Stimulated activated CD8-positive, alpha-beta memory T cell treated with anti-CD3 and anti-CD28 coated beads, Interleukin-7, amount 100 ng/mL, for 24 hours (primary cell): ENCODE data around the gene GOLGA8T.
"Not testable (repeated sequence)": the region's sequence is repeated elsewhere in the genome, so short reads cannot be mapped to it uniquely, and the experiment has no call there.

Source experiments
- DNase-seq: peaks from one replicate; pipeline ENCODE4 v3.0.0-alpha.2; 2020; ENCODE audit warnings: low read depth

Gene GOLGA8T

DNA sequence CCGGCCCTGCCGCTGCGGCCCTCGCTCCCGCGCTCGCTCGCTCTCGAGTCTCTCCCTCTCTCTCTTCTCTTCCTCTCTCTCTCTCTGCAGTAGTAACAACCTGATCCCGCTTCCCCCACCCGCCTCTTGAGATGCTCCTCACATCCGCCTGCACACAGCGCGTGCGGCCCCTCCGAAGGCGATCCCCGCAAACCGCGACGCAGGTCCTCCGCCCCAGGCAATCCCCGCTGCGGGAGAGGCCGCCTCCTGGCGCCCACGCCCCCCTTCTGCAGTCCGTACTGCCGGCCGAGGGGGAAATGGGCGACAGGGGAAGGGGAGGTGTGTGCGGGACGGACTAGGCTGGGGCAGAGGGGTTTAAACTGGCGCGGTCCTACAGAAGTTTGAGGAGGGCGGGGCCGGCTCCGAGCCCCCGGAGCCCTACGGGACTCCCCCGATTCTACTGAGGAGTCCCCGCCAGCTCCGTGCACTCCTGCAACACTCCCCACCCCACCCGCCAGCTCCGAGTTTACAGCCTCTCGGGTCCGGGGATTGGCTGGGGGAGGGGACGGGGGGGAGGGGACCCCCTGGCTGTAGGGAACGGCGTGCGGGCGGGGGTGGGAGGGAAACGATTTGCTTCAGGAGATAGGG, 57.4 kb downstream of the GOLGA8T start:
- not testable (repeated sequence) for DNase-seq

- DNase-seq: not testable (repeated sequence)
These were observed 58.0 kb downstream of the GOLGA8T start for GRCh38 chr15:30192892-30193291.
